Measurements from ENCODE around the gene SEPTIN10. TPM values are rescaled to one million over a fixed set of nuclear protein-coding genes. Genes with fewer than 3 reads are reported as not detected.

SEPTIN10 gene
- total and polyA plus RNA-seq, 2 of the 8 experiments (the other 6 are each of a cell fraction or from before 2014, with no cell fraction given) = 23.7 to 101 TPM

- TF ChIP-seq TCF12 (IDR thresholded peaks at IDR 0.05; ENCODE audit: low read depth, low read length) (no peak), EGR1 (IDR thresholded peaks at IDR 0.05; ENCODE audit: borderline replicate concordance, low read depth, low read length) (no peak), CHD1 (IDR thresholded peaks at IDR 0.05; ENCODE audit: low read depth, low read length) (no peak)
Measured at GRCh38 chr2:109645412-109646184, 31.8 kb upstream of the SEPTIN10 start (continued).

Data from H1 (cell line).